ENCODE measurements around the gene ZNF432. TPM values are rescaled to one million over a fixed set of nuclear protein-coding genes. Genes with fewer than 3 reads are reported as not detected.
"Not testable (repeated sequence)": the region's sequence is repeated elsewhere in the genome, so short reads cannot be mapped to it uniquely, and the experiment has no call there.

Gene ZNF432
- total RNA-seq, 2 donors from 2014 or later, result 5.4 to 8.6 TPM

DNA sequence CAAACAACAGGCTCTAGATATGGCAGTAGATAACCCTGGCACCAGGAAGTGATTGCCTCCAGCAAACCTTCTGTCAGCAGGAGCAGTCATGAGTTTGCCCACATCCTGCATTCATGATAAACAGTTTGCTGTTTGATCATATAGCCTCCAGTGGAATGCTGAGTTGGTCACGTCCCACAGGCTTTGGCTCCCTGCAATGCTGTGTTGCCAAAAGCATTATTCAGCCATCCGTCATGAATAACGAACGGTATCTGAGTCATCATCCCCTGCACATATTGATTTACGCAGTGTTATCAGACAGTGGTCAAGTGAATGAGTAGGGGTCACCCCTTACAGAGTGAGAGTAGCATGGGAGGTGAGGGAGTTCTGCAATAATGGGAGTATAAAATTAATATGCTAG, 21.9 kb upstream of the ZNF432 start:
- peaks cover 13 to 92% of the 10 kb centered on the region in 2 donors for H3K9me3 ChIP-seq
- H3K27ac ChIP-seq, result no peak overlapping the region
- H3K4me3 ChIP-seq, result no peak overlapping the region
- no peaks in the 10 kb centered on the region for H3K4me1 ChIP-seq
- no peaks in the 10 kb centered on the region for H3K27me3 ChIP-seq
- no peak for DNase-seq (ENCODE audit: low spot score)
- TF ChIP-seq, protein P1, sequence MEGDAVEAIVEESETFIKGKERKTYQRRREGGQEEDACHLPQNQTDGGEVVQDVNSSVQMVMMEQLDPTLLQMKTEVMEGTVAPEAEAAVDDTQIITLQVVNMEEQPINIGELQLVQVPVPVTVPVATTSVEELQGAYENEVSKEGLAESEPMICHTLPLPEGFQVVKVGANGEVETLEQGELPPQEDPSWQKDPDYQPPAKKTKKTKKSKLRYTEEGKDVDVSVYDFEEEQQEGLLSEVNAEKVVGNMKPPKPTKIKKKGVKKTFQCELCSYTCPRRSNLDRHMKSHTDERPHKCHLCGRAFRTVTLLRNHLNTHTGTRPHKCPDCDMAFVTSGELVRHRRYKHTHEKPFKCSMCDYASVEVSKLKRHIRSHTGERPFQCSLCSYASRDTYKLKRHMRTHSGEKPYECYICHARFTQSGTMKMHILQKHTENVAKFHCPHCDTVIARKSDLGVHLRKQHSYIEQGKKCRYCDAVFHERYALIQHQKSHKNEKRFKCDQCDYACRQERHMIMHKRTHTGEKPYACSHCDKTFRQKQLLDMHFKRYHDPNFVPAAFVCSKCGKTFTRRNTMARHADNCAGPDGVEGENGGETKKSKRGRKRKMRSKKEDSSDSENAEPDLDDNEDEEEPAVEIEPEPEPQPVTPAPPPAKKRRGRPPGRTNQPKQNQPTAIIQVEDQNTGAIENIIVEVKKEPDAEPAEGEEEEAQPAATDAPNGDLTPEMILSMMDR (IDR thresholded peaks at IDR 0.05), result no peak
- H3K36me3 ChIP-seq, result peaks cover 96% of the 10 kb centered on the region

DNA sequence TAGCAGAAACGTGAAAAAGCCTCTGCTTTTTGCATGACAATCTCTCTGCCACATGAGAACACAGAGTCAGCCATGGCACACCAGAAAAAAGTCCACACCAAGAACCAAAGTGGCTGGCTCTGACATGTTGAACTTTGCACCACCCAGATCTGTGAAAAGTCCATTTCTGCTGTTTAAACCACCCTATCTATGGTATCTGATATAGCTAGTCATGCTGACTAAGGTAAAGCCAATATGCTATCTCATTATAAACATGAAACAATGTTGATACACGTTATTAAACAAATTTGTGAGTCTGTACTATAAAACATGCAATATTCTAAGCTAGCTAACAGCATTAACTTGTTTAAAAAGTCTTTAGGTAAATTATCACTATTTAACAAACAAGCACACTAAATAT, 21.0 kb upstream of the ZNF432 start:
- Histone ChIP-seq H3K4me3 (no peak overlapping the region), H3K27ac (no peak overlapping the region), H3K36me3 (peaks cover 94% of the 10 kb centered on the region), H3K4me1 (no peaks in the 10 kb centered on the region), H3K9me3 (peaks cover 16 to 99% of the 10 kb centered on the region in 2 donors), H3K27me3 (no peaks in the 10 kb centered on the region)
- DNase-seq (ENCODE audit: low spot score), result no peak
- TF ChIP-seq, protein P1 (IDR thresholded peaks at IDR 0.05), result no peak

DNA sequence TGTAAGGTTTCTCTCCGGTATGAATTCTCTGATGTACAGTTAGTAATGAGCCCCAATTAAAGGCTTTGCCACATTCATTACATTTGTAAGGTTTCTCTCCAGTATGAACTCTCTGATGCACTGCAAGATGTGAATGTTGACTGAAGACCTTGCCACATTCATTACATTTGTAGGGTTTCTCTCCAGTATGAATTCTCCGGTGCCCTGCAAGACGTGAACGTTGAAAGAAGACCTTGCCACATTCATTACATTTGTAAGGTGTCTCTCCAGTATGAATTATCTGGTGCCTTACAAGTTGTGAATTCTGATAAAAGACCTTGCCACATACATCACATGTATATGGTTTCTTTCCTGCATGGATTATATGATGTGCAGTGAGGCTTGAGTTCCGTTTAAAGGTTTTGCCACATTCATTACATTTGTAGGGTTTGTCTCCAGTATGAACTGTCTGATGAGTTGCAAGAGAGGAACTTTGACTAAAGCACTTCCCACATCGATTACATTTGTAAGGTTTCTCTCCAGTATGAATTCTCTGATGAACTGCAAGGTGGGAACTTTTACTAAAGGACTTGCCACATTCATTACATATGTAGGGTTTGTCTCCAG, 17.7 kb upstream of the ZNF432 start:
- TF ChIP-seq, protein P1 (IDR thresholded peaks at IDR 0.05), result no peak
- H3K9me3 ChIP-seq, result peaks cover 16 to 95% of the 10 kb centered on the region in 2 donors
- DNase-seq (ENCODE audit: low spot score), result no peak
- no peaks in the 10 kb centered on the region for H3K27me3 ChIP-seq
- H3K27ac ChIP-seq, result no peak overlapping the region
- H3K4me3 ChIP-seq, result no peak overlapping the region
- H3K36me3 ChIP-seq, result peaks cover 80% of the 10 kb centered on the region
- H3K4me1 ChIP-seq, result no peaks in the 10 kb centered on the region

DNA sequence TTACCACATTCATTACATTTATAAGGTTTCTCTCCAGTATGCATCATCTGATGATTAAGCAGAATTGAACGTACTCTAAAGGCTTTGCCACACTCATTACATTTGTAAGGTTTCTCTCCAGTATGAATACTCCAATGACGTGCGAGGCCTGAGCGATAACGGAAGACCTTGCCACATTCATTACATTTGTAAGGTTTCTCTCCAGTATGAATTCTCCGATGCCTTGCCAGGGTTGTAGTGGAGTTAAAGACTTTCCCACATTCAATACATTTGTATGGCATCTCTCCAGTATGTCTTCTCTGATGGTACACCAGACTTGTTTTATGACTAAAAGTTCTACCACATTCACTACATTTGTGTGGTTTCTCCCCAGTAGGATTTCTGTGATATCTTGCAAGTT, 16.8 kb upstream of the ZNF432 start:
- Histone ChIP-seq H3K27ac (no peak overlapping the region), H3K4me1 (no peaks in the 10 kb centered on the region), H3K4me3 (no peak overlapping the region), H3K36me3 (peaks cover 70% of the 10 kb centered on the region), H3K27me3 (no peaks in the 10 kb centered on the region), H3K9me3 (peaks cover 16 to 94% of the 10 kb centered on the region in 2 donors)
- TF ChIP-seq, protein P1 (IDR thresholded peaks at IDR 0.05), result no peak
- no peak for DNase-seq (ENCODE audit: low spot score)

DNA sequence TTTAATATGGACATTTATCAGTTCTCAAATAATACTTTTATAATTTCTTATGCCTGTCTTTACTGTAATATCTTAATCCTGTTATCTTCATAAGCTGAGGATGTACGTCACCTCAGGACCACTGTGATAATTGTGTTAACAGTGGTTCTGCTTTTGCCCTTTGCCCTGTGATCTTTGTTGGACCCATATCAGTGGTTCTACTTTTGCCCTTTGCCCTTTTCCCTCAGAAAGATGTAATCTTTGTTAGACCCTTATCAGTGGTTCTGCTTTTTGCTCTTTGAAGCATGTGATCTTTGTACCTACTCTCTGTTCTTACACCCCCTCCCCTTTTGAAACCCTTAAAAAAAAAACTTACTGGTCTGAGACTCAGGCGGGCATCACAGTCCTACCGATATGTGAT, 7.8 kb upstream of the ZNF432 start:
- peaks cover 0 to 54% of the 10 kb centered on the region in 2 donors for H3K9me3 ChIP-seq
- not testable (repeated sequence) for H3K27ac ChIP-seq; H3K27me3 ChIP-seq; H3K4me1 ChIP-seq; DNase-seq (ENCODE audit: low spot score); H3K4me3 ChIP-seq; H3K36me3 ChIP-seq

DNA sequence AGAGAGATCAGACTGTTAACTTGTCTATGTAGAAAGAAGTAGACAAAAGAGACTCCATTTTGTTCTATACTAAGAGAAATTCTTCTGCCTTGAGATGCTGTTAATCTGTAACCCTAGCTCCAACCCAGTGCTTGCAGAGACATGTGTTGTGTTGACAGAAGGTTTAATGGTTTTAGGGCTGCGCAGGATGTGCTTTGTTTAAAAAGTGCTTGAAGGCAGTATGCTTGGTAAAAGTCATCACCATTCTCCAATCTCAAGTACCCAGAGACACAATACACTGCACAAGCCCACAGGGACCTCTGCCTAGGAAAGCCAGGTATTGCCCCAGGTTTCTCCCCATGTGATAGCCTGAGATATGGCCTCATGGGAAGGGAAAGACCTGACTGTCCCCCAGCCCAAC, 3.1 kb upstream of the ZNF432 start:
- H3K27me3 ChIP-seq, H3K36me3 ChIP-seq: not testable (repeated sequence)
- H3K9me3 ChIP-seq, result peaks cover 0 to 39% of the 10 kb centered on the region in 2 donors

DNA sequence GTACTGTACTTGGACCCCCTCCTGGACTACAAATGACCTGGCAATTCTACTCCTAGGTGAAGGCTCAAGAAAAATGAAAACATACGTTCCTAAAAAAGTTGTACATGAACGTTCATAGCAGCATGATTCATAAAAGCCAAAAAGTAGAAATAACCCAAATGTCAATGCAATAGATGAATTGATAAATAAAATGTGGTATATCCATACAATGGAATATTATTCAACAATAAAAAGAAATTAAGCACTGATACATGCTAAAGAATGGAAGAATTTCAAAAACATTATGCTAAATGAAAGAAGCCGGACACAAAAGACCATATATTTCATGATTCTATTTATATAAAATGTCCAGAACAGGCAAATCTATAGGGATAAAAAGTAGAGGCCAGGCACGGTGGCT, 9.5 kb downstream of the ZNF432 start:
- no peak overlapping the region for H3K27ac ChIP-seq
- H3K9me3 ChIP-seq, result peaks cover 17 to 64% of the 10 kb centered on the region in 2 donors

More for the DNA sequence above, 3.1 kb upstream of the ZNF432 start:
- H3K27ac ChIP-seq; H3K4me3 ChIP-seq; DNase-seq (ENCODE audit: low spot score); H3K4me1 ChIP-seq: not testable (repeated sequence)

More for the DNA sequence above, 9.5 kb downstream of the ZNF432 start:
- Histone ChIP-seq H3K36me3 (peaks cover 82% of the 10 kb centered on the region), H3K4me3 (no peak overlapping the region), H3K27me3 (no peaks in the 10 kb centered on the region), H3K4me1 (no peaks in the 10 kb centered on the region)
- TF ChIP-seq, protein P1 (IDR thresholded peaks at IDR 0.05), result no peak
- DNase-seq (ENCODE audit: low spot score), result no peak

Data from right atrium auricular region (tissue), 2 donors.